NCI-H510A treated with DMSO at 0.1 percent for 48 hours (cell line): ENCODE measurements around the gene FEN1.

Experiments
- DNase-seq: peaks from one replicate; lab custom pipeline; 2025; lab: John Stamatoyannopoulos, UW

FEN1 gene

GRCh38 chr11:61841636-61842527 is 49.2 kb downstream of the FEN1 start:
- no peak for DNase-seq

GRCh38 chr11:61842528-61842820 is 49.8 kb downstream of the FEN1 start:
- no peak for DNase-seq

- DNase-seq: no peak
Measured at GRCh38 chr11:61844909-61845565, 52.3 kb downstream of the FEN1 start.

- no peak for DNase-seq
Measured at GRCh38 chr11:61846362-61847020, 53.8 kb downstream of the FEN1 start.
